ENCODE measurements around the gene CASK. TPM values are rescaled to one million over a fixed set of nuclear protein-coding genes. Genes with fewer than 3 reads are reported as not detected.
A peak's percentile ranks its signal among the peaks of the same experiment; 100 is the strongest.

CASK gene
- total and polyA plus RNA-seq, 12 donors, result 4.7 to 53.0 (median 41.3) TPM

DNA sequence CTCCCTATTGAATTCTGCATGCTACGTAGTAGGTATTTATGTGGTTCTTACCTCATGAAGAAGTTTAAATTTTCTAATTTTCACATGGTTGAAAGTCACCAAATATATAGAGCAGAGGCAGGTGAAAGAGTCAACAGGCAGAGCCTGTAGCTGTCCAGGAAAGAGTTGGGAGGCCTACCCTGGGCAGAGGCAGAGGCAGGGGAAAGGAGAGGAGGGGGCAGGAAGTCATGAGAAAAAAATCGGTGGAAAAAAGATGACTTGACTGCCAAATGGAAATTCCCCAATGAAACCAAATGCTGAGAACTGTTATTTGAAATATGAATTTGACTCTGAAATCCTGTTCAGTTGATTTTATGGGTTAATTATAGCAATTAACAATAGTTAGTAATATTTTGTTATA, 257.7 kb downstream of the CASK start:
- DNase-seq, result no peak
- Histone ChIP-seq H3K4me3 (no peak overlapping the region), H3K4me1 (replicated peaks in 1 of 2) (no peaks in the 10 kb centered on the region), H3K9me3 (replicated peaks in 1 of 3) (no peaks in the 10 kb centered on the region), H3K27ac (peak overlapping the region in 1 of 5 donors; percentile 19), H3K27me3 (peaks cover 6% of the 10 kb centered on the region), H3K36me3 (replicated peaks in 1 of 2) (no peaks in the 10 kb centered on the region)
- WGBS, 4 donors, result 62 to 76% (median 63%) methylated on average over 2 of the region's 2 CpGs
- TF ChIP-seq, protein P1, sequence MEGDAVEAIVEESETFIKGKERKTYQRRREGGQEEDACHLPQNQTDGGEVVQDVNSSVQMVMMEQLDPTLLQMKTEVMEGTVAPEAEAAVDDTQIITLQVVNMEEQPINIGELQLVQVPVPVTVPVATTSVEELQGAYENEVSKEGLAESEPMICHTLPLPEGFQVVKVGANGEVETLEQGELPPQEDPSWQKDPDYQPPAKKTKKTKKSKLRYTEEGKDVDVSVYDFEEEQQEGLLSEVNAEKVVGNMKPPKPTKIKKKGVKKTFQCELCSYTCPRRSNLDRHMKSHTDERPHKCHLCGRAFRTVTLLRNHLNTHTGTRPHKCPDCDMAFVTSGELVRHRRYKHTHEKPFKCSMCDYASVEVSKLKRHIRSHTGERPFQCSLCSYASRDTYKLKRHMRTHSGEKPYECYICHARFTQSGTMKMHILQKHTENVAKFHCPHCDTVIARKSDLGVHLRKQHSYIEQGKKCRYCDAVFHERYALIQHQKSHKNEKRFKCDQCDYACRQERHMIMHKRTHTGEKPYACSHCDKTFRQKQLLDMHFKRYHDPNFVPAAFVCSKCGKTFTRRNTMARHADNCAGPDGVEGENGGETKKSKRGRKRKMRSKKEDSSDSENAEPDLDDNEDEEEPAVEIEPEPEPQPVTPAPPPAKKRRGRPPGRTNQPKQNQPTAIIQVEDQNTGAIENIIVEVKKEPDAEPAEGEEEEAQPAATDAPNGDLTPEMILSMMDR (IDR thresholded peaks at IDR 0.05), result no peak
- TF ChIP-seq POLR2A (IDR thresholded peaks at IDR 0.05), result no peak
- intact Hi-C loops (cut with DNase I), result no loop called here

DNA sequence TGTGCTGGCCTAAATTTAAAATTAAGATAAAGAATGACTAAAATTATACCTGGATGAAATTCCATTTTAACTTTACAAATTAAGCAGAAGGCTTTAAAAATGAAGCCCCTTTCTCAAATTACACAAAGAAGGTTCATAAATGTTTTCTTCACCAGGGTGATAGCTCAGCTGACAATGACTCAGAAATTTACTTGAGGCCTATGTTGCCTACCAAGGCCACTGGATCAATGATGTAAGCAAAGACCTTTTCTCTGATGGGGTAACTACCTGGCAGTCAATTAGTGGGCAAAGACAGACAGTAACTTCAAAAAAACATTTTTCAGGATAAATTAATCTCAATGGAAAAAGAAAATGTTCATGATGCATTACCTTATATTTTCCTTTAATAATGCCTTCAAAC, 258.4 kb downstream of the CASK start:
- Histone ChIP-seq H3K36me3 (replicated peaks in 1 of 2) (no peaks in the 10 kb centered on the region), H3K4me1 (replicated peaks in 1 of 2) (no peaks in the 10 kb centered on the region), H3K4me3 (no peak overlapping the region), H3K27me3 (peaks cover 6% of the 10 kb centered on the region), H3K9me3 (replicated peaks in 1 of 3) (no peaks in the 10 kb centered on the region), H3K27ac (peak overlapping the region in 3 of 5 donors; percentile 19 to 35 (median 21))
- no peak for TF ChIP-seq POLR2A (IDR thresholded peaks at IDR 0.05)
- TF ChIP-seq, protein P1 (IDR thresholded peaks at IDR 0.05), result no peak
- intact Hi-C loops (cut with DNase I), result no loop called here
- DNase-seq, result peak in 2 of 7 donors; percentile 22 to 26

DNA sequence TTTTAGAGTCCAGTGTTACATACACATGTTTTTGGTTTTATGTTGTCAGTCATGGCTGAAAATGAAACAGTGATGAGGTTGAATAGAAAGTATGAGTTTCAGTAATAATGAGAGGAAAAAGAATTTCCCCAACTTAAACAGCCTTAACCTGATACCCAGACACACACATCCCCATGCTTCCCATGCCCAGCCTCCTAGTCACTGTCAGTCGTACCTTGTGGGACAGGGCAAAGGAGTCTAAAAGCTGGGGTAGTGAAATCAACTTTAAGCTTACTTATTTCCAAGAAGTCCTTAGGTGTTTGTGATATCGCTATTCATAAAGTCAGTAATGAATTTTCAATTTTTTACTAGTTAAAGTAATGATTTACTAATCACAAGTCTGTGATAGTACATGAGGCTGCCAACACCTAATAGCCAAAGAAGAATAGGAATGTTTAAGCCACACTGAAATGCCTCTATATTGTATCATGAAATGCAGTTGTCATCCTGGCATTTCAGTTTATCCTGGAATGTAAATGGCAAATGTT, 258.9 kb downstream of the CASK start:
- no peaks in the 10 kb centered on the region for H3K36me3 ChIP-seq (replicated peaks in 1 of 2)
- peaks cover 6% of the 10 kb centered on the region for H3K27me3 ChIP-seq
- no peak for TF ChIP-seq POLR2A (IDR thresholded peaks at IDR 0.05)
- TF ChIP-seq, protein P1 (IDR thresholded peaks at IDR 0.05), result no peak
- DNase-seq, result no peak
- H3K4me3 ChIP-seq, result no peak overlapping the region
- H3K27ac ChIP-seq, result peak overlapping the region in 3 of 5 donors; percentile 19 to 35 (median 21)
- intact Hi-C loops (cut with DNase I), result no loop called here
- 68 to 100% (median 92%) methylated on average over 2 of the region's 2 CpGs for WGBS, 4 donors
- no peaks in the 10 kb centered on the region for H3K9me3 ChIP-seq (replicated peaks in 1 of 3)
- H3K4me1 ChIP-seq (replicated peaks in 1 of 2), result no peaks in the 10 kb centered on the region

DNA sequence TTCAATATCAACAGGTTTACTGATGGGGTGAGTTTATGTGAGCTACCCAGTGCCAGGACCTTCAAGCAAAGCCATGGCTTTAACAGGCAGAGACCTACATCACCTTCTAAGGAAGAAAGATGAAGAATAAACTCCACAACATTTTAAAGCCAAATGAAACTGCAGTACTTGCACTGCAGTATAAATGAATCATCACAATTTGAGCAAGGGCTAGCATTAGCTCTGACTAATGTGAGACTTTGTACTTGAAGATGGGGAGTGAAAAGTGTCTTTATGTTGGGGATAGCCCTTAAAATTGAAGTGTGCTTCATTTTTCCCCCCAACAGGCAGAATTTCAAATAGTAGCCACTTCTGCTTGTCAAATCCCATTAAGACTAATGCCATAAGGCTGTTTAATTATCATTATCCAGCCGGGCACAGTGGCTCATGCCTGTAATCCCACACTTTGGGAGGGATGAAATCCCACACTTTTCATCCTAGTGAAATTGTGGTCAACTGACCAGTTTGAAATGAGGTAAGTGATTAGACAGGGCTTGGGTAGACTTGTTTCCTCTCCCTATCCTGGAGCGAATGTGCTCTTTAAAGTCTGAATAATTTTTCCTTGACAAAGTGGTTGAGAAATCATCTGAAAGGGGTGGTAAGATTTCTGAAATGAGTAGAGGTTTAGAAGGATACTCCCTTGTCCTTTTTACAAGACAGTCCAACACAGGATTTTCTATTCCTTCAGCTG, 261.8 kb downstream of the CASK start:
- no peaks in the 10 kb centered on the region for H3K4me1 ChIP-seq (replicated peaks in 1 of 2)
- 61 to 85% (median 70%) methylated on average over 2 of the region's 2 CpGs for WGBS, 4 donors
- no peaks in the 10 kb centered on the region for H3K36me3 ChIP-seq (replicated peaks in 1 of 2)
- no peak overlapping the region for H3K4me3 ChIP-seq
- TF ChIP-seq POLR2A (IDR thresholded peaks at IDR 0.05), result no peak
- TF ChIP-seq, protein P1 (IDR thresholded peaks at IDR 0.05), result no peak
- peak overlapping the region in 1 of 5 donors; percentile 13 for H3K27ac ChIP-seq
- no peaks in the 10 kb centered on the region for H3K9me3 ChIP-seq (replicated peaks in 1 of 3)
- no peaks in the 10 kb centered on the region for H3K27me3 ChIP-seq
- DNase-seq, result no peak
- intact Hi-C loops (cut with DNase I), result no loop called here

Data from adrenal gland (tissue), 12 donors.